GM19043 (cell line): Measurements from ENCODE around the gene VGLL4.
"Not testable (repeated sequence)": the region's sequence is repeated elsewhere in the genome, so short reads cannot be mapped to it uniquely, and the experiment has no call there.

Experiments used
- ATAC-seq: cut with Tn5 transposase; IDR thresholded peaks from one replicate; pipeline ENCODE4 v1.9.1; 2021; ENCODE audit warnings: low read depth; ENCODE audit not compliant: unreplicated experiment

The VGLL4 gene

GRCh38 chr3:11541321-11542303 lies 102.1 kb downstream of the VGLL4 start:
- ATAC-seq: no peak

- ATAC-seq: no peak
Observed at GRCh38 chr3:11539677-11540076, 104.0 kb downstream of the VGLL4 start.

GRCh38 chr3:11539218-11539617 lies 104.5 kb downstream of the VGLL4 start:
- no peak for ATAC-seq

GRCh38 chr3:11538581-11538980 lies 105.1 kb downstream of the VGLL4 start:
- ATAC-seq: no peak

GRCh38 chr3:11536936-11537612 lies 106.6 kb downstream of the VGLL4 start:
- no peak for ATAC-seq

GRCh38 chr3:11536132-11536935 lies 107.4 kb downstream of the VGLL4 start:
- ATAC-seq: no peak

GRCh38 chr3:11535243-11535960 lies 108.3 kb downstream of the VGLL4 start:
- ATAC-seq: no peak

- no peak for ATAC-seq
Observed at GRCh38 chr3:11534793-11535101, 109.0 kb downstream of the VGLL4 start.

- ATAC-seq: no peak
Observed at GRCh38 chr3:11534011-11534792, 109.5 kb downstream of the VGLL4 start.

- ATAC-seq: no peak
Observed at GRCh38 chr3:11532931-11533391, 110.8 kb downstream of the VGLL4 start.

GRCh38 chr3:11530153-11530721 lies 113.5 kb downstream of the VGLL4 start:
- no peak for ATAC-seq

- no peak for ATAC-seq
Observed at GRCh38 chr3:11529281-11529680, 114.4 kb downstream of the VGLL4 start.

GRCh38 chr3:11526121-11526520 lies 117.6 kb downstream of the VGLL4 start:
- not testable (repeated sequence) for ATAC-seq

GRCh38 chr3:11523572-11524101 lies 120.1 kb downstream of the VGLL4 start:
- no peak for ATAC-seq

- ATAC-seq: no peak
Observed at GRCh38 chr3:11522953-11523571, 120.7 kb downstream of the VGLL4 start.

GRCh38 chr3:11522398-11522715 lies 121.4 kb downstream of the VGLL4 start:
- ATAC-seq: no peak

- no peak for ATAC-seq
Observed at GRCh38 chr3:11521167-11521566, 122.5 kb downstream of the VGLL4 start.

GRCh38 chr3:11517601-11518000 lies 126.1 kb downstream of the VGLL4 start:
- no peak for ATAC-seq
